CD4-positive, alpha-beta T cell treated with Interleukin-6 at 100 ng/mL for 8 hours (primary cell): ENCODE measurements around the gene SH3BP4.
"Not testable (repeated sequence)": the region's sequence is repeated elsewhere in the genome, so short reads cannot be mapped to it uniquely, and the experiment has no call there.

Source experiments
- DNase-seq: peaks from one replicate; pipeline ENCODE4 v3.0.0-alpha.2; 2020; ENCODE audit warnings: mixed read lengths, low spot score

Gene SH3BP4

DNA sequence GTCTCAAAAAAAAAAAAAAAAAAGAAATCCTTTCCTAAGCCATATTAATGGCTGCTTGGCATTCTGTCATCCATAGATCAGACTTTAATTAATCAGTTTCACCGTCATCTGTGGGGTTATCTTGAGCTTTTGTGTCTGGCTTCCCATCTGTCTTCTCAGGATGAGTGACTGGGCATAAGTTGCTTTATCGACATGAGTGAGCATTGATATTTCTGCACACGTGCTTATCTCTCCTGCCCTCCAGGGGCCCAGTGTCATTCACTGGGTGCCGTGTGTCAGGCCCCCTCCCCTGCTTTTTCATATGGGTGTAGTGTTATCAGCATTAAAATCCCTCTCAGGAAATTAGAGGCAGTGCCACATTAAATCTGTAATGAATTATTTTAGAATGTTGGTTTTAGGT is 65.6 kb downstream of the SH3BP4 start:
- DNase-seq = no peak

DNA sequence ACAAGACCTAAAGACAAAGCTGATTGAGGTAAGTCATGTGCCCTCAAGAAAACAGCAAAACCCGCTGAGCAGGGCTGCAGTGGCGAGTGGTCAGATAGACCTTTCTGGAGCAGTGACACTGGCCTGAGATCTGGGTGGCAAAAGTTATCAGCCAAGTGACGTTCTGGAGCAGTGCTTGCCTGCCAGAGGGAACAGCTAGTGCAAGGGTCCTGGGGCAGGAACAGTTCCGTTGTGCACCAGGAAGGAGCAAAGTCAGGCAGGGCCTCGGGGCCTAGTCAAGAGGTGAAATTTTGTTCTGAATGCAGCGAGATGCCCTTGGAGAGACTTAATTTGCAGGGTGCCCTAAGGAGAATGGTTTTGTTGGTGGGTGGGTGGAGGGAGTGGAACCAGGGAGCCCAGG is 67.0 kb downstream of the SH3BP4 start:
- DNase-seq = no peak

DNA sequence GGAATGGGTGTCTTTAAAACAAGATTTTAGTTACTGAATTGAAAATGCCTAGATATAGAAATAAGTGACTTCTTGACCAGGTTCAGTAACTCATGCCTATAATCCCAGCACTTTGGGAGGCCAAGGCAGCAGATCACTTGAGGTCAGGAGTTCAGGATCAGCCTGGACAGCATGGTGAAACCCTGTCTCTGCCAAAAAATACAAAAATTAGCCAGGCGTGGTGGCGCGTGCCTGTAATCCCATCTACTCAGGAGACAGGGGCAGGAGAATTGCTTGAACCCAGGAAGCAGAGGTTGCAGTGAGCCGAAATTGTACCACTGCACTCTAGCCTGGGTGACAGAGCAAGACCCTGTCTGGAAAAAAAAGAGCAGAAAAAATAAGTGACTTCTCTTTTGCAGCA is 68.3 kb downstream of the SH3BP4 start:
- DNase-seq = not testable (repeated sequence)

DNA sequence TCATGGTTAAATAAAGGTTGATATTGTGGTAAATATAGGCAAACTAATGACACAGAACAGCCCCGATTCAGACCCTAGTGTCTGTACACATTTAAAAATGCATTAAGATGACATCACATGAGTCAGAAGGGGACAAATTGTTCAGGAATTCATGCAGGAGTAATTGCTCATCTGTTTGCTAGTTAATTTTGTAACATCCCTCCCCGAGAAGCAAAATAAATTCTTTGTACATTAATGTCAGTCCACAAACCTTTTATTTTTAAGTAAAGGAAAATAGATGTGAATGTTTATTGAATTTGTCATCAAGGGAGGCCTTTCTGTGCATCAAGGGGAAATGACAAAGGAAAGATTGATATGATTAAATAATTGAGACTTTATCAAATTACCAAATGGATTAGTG is 69.9 kb downstream of the SH3BP4 start:
- DNase-seq = no peak

DNA sequence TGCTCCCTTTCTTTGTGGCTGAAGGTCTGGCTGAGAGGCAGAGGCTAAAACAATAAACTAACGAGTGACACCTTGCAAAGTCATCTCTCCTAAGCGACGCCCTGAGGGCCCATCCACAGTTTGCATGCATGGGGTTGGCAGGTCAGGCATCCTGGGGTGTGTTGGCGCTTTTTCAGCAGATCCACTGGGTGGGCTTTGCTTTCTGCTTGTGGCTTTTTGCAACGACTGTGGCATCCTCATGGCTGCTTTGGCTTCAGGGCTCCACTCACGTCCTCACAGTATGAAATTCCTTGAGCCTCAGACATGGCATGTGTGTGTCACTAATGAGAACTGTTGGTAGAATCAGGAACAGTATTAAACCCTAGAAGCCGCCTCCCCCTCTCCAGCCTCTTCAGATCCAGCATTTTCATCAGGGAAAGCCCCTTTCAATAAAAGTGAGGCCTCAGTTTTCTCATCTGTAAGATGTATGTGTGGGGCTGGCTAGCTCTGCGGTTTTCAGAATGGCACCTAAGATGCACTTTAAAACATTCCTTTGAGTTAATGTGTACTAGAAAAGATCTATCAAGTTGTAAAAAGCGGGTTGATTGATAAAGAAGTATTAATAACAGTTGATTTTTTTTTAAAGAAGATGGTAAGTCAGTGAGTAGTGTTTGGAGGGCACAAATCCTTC is 72.5 kb downstream of the SH3BP4 start:
- no peak for DNase-seq

DNA sequence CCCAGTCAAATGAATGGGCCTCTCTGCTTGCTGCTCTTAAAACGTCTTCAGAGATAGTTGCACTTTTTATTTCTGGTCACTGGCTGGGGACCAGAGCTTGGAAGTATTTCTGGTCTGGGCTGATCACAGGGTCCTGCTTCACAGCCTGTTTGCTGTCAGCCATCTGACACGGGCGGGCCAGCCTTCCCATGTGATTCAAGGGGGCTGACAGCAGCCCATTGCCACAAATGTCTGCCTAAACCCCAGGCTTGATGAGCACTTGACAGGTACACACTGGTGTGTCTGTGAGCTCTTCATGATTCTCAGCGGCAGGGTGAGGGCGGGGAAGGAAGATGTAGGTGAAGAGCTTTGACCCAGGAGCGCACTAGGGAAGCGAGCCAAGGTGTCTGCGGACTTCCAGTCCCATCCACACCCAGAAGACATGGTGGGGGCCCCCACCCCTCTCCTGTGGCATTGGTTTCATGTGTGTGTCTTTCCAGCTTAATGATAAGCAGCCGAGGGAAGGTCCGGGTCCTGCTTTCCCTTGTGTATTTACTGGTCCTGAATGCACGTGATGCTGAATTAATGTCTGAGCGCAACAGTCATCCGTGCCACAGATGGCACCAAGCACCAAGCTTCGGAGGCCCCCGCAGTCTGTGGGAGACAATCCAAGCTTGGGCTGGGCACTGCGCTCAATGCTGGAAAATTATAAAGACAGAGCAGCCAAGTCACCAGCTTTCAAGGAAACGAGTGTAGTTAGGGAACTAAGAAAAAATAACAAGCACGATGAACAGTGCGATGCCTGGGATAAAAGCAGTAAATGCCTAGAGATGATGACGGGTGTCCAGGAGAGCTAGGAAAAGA is 73.3 kb downstream of the SH3BP4 start:
- DNase-seq = no peak

DNA sequence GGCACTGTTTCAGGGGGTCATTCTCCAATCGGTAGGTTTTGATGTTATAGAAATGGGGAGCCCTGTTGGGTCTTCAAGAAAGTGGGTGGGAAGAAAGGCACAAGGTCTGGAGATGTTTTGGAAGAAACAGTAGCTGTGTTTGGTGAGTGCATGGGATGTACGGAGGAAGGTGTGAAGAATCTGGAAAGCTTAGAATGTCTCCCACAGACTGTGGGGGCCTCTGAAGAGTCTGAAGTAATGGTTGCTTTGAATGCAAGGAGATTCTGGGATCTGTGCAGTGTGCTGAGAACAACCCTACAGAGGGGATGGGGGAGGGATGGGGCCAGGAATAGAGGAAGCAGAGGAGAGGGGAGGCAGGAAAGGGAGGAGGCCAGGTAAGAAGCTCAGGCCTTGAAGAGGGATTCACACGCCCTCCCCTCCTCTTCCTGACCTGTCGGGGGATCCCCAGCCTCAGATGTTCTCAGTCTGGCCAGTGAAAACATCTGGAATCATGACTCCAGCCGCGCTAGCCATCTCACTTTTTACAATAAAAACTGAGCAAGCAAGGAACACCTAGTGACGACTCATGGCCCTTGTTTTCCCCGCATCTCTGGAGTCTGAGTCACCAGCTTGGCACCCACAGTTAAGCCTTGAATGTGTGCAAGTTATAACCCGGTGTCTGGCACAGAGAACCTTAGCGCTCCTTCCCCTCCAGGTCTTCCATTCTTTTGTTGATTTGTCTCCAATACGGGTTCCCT is 74.2 kb downstream of the SH3BP4 start:
- no peak for DNase-seq

DNA sequence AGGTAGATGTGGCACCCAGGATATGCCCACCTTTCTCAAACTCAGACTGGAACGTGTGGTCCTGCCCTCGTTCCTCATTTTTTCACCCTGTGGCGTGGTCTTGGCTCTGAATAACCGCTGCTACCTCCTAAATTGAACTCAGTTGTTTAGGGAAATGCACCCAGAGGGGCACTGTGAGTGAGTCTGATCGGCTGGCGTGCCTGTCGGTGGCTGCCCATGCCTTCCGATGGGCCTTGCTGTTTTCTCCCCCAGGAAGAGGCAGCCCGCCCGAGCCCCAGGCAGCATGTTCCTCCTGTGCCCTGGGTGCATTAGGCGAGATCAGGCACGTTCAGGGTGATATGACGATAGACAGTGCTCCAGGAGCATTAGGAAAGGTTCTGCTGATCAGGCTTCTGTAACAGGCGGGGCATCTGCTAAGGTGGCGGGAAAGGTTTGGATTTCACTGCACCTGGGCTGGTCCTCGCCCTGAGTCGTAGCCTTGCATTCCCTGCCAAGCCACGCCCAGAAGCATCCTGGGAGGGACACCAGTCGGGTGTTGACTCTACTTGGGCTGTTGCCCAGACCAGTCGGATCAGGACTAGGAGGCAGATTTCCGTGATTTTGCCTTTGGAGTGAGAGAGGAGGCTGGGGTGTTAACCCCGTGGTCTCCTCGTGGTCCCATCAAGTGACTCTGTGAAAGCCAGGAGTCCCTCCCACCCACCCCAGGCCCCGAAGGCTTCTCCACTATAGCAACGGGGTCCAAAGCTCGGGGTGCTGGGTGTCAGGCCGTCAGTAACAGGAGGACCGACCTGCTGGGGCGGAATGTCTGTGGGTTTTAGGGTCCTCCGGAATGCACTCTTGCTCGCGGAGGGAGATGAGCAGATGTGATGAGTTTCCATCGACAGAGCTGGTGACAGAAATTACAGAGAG is 75.1 kb downstream of the SH3BP4 start:
- DNase-seq = no peak

DNA sequence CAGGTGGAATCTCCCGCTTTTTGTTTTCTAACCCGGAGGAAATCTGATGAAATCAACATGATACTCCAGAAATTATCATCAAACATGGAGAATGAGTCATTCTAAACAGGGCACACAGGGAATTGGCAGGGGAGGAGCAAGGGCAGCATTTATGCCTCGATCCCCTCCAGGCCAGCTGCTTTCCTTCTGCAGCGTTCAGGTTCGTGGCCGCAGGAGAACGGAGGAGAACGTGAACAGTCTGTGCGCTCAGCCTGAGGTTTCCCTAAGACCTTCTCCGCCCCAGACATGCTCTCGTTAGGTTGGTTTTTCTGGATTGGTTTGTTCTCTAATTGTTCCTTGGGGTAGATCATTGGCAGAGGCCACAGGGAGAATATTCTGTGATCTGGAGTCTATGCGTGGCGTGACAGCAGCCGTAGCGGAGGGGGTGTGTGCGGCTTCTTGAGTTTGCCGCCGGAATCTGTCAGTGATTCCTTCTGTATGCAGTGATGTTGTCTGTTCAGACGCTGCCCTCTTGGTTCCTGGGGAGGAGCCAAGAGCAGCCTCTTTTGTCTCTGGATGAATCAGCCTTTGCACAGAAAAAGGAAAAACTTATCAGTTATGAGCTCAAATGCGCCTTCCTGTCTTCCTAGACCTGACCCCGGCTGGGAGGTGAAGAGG is 75.9 kb downstream of the SH3BP4 start:
- DNase-seq = no peak

DNA sequence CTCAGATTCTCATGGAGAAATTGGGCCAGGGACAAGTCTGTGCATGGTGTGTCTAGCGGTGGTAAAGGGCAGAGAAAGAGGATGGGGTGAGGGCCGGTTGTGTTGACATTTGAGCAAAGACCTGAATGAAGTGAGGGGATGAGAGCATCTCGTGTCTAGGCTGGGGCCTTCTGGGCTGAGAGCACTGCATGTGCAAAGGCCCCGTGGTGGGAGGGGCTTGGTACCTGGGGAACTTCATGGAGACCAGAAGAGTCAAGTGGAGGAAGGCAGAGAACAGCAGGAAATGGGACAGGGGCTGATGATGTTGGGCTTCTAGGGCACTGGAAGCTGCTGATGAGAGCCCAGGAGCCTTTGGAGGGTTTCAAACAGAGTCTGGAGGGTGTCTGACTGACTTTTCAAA is 76.8 kb downstream of the SH3BP4 start:
- DNase-seq = no peak

DNA sequence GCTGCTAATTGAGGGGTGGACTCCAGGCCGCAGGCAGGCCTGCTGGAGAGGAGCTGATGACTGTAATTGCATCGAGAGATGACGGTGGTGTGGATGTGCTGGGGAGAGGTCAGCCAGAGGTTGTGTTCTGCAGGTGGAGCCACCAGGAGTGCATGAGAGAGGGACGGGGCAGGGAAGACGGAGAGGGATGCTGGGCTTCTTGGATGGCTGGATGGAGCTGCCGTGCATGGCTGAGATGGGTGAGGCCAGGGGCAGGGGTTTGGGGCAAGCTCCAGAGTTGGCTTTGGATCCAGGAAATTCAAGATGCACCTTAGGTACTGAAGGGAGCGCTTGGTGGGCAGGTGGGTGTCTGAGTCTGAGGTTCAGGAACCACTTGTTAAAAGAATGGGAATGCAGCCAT is 77.2 kb downstream of the SH3BP4 start:
- DNase-seq = no peak

DNA sequence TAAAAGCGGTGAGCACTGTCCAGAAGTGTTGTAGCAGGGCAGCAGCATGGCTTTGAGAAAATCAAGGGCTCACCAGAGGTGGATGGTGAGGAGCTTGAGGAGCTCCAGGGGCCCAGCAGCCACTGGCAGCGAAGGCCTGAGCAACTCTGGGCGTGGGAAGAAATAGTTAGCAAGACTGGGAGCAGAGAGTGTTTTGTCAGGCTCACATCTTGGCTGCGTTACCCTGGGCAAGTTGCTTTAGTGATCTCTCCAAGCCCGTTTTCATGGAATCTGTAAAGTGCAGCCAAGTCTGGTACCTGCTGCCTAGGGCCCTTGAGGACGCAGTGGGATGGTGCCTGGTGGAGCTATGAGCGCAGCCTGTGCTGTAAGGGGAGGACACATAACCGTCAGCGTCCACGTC is 78.3 kb downstream of the SH3BP4 start:
- no peak for DNase-seq

DNA sequence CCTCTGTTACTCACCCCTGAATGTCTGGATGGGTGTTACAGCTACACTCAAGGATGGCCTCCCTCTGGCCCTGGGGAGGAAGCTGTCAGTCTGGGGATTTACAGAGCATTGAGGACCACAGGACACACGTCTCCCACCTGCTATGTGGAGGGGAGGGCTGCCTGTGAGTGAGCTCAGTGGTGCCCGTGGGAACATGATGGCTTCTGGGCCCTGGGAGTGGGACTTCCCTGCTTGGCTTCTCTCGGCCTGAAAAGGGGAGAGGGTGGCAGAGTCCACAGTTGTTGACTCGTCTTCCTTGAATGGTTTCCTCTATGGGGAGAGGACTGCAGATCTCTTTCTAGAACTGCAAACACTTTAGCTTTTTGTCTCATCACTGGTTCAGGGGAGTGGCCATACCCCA is 79.1 kb downstream of the SH3BP4 start:
- no peak for DNase-seq

DNA sequence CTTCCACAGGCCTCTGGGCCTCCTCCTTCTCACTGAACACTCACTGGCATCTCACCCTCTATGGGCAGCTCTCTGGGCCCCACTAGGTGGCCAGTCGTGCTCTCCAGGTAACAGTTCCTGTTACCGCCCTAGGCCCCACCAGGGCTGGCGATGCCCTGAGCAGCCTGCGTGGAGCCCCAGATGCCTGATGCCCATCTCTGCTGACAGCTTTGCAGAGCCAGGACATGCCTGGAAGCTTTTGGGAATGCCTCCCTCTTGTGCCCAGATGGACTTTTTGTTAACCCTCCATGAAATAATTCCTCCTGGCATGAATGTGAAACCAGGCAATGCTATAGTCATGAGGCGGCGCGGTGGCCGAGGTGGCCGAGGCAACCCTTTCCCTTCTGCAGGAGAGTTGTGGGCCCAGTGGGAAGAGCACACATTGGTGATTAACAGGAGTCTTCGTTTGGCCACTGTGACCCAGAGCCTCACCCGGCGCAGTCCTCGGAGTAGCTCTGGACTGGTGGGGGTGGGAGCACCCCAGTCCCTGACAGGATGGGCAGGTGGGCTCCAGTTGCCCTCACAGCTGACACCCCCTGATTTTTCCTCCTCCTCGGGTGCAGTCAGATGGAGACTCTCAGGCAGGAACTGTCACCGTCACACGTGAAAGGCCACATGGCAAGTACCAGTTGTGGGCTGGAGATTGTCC is 80.0 kb downstream of the SH3BP4 start:
- no peak for DNase-seq

DNA sequence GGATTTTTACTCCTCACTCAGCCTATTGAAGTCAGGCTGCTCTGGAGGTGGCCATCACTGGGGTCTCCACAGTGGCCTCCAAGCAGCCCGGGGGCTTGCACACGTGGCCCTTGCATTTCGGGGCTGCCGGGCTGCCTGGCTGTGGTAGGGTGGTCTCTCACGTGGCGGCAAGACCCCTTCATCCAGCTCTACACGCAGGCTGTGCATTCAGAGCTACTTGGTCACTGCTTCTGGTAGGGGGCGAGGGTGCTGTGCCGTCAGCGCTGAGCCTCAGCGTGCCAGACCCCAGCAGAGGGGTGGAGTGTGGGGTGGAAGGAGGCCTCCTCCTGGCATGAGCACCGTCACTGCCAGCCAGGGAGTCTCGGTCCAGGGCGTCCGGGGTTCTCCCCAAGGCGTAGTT is 80.6 kb downstream of the SH3BP4 start:
- no peak for DNase-seq

DNA sequence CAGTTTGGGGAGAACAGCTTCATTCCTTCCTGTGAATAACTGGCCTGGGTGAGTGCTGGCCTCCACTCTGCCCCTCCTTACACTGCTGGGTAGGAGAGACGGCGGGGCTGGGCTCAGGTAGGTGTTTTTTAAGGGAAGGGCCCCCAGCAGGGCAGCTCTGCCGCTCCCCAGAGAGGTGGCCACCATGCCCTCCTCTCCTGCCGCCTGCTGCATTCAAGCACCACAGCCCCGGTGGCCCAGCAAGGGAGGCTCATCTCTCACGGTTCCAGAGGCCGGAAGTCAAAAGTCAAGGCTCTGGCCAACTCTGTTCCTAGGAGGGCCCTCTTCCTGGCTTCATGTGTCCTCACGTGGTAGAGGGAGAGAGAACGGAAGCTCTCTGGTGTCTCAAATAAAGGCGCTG is 81.1 kb downstream of the SH3BP4 start:
- no peak for DNase-seq

DNA sequence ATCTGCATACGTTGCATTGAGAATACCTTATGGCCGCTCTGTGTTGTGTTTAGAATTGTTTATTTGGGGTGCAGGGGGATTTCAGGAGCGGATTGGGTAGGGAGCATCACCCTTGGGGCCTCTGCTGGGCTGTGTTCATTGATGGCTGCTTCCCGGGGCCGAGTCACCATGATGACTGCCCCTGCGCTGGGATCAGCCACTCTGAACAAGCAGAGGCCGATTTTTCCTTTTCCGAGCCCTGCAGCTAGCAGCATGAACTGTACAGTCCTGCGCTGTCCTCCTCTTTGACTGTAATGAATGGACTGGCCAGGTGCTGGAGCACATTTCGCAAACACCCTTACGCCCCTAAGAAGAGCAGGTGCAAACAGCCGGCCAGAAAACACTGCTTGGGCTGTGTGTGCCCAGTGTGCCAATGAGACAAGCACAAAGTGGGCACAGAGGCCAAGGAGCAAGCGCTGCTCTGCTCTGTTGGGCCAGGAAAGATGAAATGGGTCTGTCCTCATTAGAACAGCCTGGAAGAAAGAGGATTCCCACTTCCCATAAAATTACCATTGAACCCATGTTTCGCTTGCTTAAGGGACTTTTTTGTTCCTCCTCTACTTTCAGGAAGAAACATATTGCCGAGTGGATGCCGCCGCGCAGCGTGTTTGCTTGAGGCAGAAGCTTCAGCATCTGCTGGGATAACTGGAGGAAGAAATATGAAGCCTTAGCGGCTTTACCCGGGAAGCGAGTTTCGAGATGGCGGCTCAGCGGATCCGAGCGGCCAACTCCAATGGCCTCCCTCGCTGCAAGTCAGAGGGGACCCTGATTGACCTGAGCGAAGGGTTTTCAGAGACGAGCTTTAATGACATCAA is 82.7 kb downstream of the SH3BP4 start:
- DNase-seq = no peak

DNA sequence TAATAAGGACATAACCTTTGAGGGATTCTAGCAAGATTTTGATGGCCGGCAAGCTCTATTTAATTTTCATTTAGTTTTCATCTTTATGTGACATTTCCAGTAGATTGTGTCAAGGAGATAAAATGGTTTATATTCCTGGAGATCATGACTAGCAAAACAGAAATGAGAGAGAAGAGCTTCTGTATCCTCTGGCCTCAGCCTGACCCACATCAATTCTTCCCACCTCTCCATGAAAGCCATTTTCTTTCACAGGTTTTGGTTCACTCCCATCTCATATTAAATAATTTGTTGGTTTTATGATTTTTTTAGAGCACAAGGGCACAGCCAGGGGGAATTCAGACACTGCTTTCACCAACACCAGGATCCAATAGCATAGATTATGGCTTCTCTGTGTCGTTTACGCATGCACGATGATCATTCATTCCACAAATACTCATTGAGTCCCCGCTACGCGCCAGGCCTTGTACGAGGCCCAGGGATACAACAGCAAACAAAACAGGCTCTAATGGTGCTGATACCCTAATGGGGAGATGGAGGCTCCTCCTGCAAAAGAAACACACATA is 85.9 kb downstream of the SH3BP4 start:
- no peak for DNase-seq

DNA sequence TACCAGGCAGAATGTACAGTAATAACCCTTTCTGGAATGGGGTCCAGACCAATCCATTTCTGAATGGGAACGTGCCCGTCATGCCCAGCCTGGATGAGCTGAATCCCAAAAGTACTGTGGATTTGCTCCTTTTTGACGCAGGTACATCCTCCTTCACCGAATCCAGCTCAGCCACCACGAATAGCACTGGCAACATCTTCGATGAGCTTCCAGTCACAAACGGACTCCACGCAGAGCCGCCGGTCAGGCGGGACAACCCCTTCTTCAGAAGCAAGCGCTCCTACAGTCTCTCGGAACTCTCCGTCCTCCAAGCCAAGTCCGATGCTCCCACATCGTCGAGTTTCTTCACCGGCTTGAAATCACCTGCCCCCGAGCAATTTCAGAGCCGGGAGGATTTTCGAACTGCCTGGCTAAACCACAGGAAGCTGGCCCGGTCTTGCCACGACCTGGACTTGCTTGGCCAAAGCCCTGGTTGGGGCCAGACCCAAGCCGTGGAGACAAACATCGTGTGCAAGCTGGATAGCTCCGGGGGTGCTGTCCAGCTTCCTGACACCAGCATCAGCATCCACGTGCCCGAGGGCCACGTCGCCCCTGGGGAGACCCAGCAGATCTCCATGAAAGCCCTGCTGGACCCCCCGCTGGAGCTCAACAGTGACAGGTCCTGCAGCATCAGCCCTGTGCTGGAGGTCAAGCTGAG is 89.6 kb downstream of the SH3BP4 start:
- no peak for DNase-seq
